ENCODE results near the gene CISD1.
"Not testable (repeated sequence)": the region's sequence is repeated elsewhere in the genome, so short reads cannot be mapped to it uniquely, and the experiment has no call there.

The CISD1 gene

GRCh38 chr10:58268946-58269781 is at the start of gene CISD1:
CISD1 (plus strand) TSS chr10:58269162; CDS start chr10:58269274, 112 bp downstream.
- DNase-seq (ENCODE audit: low spot score) = peak; percentile 99

- DNase-seq (ENCODE audit: low spot score) = peak; percentile 24
These were observed 49.1 kb upstream of the CISD1 start for GRCh38 chr10:58219875-58220274.

- peak; percentile 67 for DNase-seq (ENCODE audit: low spot score)
These were observed 48.1 kb upstream of the CISD1 start for GRCh38 chr10:58220769-58221451.

- DNase-seq (ENCODE audit: low spot score) = no peak
These were observed 43.3 kb upstream of the CISD1 start for GRCh38 chr10:58225654-58226053.

- not testable (repeated sequence) for DNase-seq (ENCODE audit: low spot score)
These were observed 39.1 kb upstream of the CISD1 start for GRCh38 chr10:58229856-58230255.

GRCh38 chr10:58237014-58237834 is 31.7 kb upstream of the CISD1 start:
- DNase-seq (ENCODE audit: low spot score) = peak; percentile 80

GRCh38 chr10:58239561-58240169 is 29.3 kb upstream of the CISD1 start:
- DNase-seq (ENCODE audit: low spot score) = peak; percentile 17

- no peak for DNase-seq (ENCODE audit: low spot score)
These were observed 28.4 kb upstream of the CISD1 start for GRCh38 chr10:58240531-58240930.

- DNase-seq (ENCODE audit: low spot score) = peak; percentile 41
These were observed 27.6 kb upstream of the CISD1 start for GRCh38 chr10:58241346-58241745.

GRCh38 chr10:58243269-58243668 is 25.7 kb upstream of the CISD1 start:
- DNase-seq (ENCODE audit: low spot score) = no peak

- not testable (repeated sequence) for DNase-seq (ENCODE audit: low spot score)
These were observed 25.2 kb upstream of the CISD1 start for GRCh38 chr10:58243801-58244200.

- not testable (repeated sequence) for DNase-seq (ENCODE audit: low spot score)
These were observed 24.7 kb upstream of the CISD1 start for GRCh38 chr10:58244242-58244641.

- not testable (repeated sequence) for DNase-seq (ENCODE audit: low spot score)
These were observed 24.3 kb upstream of the CISD1 start for GRCh38 chr10:58244666-58245065.

GRCh38 chr10:58253184-58253583 is 15.8 kb upstream of the CISD1 start:
- no peak for DNase-seq (ENCODE audit: low spot score)

- DNase-seq (ENCODE audit: low spot score) = no peak
These were observed 14.3 kb upstream of the CISD1 start for GRCh38 chr10:58254644-58255043.

GRCh38 chr10:58256013-58256780 is 12.8 kb upstream of the CISD1 start:
- not testable (repeated sequence) for DNase-seq (ENCODE audit: low spot score)

GRCh38 chr10:58258977-58259692 is 9.8 kb upstream of the CISD1 start:
- no peak for DNase-seq (ENCODE audit: low spot score)

- DNase-seq (ENCODE audit: low spot score) = no peak
These were observed 8.6 kb upstream of the CISD1 start for GRCh38 chr10:58260334-58260733.

- DNase-seq (ENCODE audit: low spot score) = no peak
These were observed 6.2 kb upstream of the CISD1 start for GRCh38 chr10:58262766-58263165.

- no peak for DNase-seq (ENCODE audit: low spot score)
These were observed 4.2 kb upstream of the CISD1 start for GRCh38 chr10:58264780-58265179.
